Measurements from ENCODE around the gene POLR2J.
A peak's percentile ranks its signal among the peaks of the same experiment; 100 is the strongest.
"Not testable (repeated sequence)": the region's sequence is repeated elsewhere in the genome, so short reads cannot be mapped to it uniquely, and the experiment has no call there.

The POLR2J gene

DNA sequence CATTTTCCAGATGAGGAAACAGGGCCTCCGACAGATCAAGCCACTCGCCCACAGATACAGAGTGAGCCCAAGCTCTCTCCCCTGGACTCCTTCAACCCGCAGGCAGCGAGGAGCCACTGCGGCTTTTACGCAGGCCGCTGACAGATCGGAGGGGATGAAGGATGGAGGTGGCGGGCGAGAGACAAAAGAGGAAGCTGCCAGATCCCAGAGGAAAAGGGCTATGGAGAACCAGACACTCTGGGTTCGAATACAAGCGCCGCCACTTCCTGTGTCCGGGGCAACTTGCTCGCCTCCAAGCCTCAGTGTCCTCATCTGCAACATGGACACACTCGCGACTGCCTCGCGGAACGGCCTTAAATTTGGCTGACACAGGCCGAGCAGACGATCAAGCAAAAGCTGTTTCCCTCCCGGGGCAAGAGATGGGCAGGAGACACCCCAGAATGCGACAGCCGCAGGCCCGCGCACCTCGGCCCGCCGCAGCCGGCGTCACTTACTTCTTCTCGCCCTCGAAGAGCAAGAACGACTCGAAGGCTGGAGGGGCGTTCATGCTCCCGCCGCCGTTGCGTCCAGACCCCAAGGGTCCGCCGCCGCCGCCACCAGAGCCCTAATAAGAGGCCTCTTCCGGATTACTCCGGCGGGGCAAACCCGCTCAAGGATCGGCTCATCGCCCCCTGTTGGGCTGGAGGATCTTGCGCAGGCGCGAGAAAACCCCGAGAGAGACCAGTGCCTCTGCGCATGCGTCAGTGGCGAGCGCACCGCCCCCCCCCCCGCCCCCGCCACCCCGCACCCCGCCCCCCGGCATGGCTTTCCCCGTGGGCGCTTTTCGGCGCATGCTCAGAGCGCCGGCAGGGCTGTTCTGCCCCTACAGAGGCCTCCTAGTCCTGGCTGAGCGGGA, at the start of gene POLR2J:
Gene POLR2J, minus strand, starts transcription at position 609 of the 895 bp plus-strand sequence. Its CDS starts 62 bp downstream, at position 547.
- not testable (repeated sequence) for DNase-seq (ENCODE audit: low spot score)

DNA sequence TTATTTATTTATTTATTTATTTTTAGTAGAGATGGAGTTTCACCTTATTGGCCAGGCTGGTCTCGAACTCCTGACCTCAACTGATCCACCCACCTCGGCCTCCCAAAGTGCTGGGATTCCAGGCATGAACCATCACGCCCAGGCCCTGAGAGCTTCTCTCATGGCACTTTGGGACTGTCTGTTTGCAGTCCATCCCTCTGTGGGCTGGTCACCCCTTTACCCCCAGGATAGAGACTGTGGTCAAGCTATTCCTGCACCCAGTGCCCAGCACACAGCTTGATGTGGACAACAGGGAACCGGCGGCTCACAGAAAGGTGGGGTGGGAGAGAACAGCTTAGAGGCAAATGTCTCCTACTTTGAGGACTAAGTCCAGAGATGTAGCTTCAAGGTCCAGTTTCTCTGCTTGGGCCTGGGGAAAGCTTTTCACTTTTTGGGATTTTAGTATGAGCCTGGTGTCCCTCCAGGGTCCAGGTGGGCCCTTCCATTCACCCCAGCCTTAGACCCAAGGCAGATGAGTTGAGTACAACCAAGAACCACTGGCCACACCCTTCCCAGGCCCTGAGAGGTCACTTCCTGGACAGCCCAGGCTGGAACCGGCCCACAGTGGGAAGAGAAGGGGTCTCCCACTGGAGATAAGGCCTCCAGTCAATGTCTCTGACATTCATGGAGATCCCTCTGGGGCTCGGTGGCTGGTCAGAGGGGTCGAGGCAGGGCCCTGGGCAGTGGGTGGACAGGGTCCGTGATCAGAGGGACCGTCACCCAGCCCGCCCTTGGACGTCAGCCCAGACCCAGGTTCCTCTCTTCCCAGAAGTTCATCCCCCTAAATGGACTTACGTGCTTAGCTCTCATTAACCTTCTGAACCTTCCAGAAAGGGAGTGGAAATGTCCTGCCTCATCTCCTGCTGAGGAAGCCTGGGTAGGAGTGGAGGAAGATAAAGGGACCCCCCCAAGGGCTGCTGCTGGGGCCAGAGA, 49.4 kb upstream of the POLR2J start:
- not testable (repeated sequence) for DNase-seq (ENCODE audit: low spot score)

DNA sequence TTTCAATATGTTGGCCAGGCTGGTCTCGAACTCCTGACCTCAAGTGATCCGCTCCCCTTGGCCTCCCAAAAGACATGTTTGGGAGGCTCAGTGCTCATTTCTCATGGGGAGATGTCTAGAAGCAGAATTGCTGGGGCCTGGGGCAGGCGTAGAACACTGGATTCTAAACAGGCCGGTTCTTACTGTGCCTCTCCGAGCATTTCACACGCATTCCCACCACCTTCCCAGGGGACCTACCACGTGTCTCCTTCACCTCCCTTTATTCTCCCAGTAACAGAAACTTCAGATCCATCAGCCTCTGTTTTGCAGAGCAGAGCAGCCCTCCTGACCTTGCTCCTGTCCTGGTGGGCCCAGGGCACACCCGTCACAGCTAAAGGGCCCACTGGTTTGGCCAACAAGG, 48.5 kb upstream of the POLR2J start:
- DNase-seq (ENCODE audit: low spot score), result not testable (repeated sequence)

DNA sequence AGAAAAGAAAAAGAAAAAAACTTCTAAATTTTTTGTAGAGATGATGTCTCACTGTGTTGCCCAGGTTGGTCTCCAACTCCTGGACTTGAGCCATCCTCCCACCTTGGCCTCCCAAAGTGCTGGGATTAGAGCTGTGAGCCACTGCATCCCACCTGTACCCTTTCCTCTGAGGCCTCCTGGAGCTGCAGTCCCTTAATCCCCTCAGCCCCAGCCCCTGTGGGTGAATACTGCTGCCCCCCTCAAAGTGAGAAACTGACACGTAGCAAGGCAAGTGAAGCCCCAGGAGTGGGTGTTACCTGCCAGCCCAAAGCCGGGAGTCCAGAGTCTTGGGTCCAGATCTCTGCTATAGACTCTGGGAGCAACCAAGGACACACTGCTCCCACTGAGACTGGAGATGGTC, 46.1 kb upstream of the POLR2J start:
- not testable (repeated sequence) for DNase-seq (ENCODE audit: low spot score)

DNA sequence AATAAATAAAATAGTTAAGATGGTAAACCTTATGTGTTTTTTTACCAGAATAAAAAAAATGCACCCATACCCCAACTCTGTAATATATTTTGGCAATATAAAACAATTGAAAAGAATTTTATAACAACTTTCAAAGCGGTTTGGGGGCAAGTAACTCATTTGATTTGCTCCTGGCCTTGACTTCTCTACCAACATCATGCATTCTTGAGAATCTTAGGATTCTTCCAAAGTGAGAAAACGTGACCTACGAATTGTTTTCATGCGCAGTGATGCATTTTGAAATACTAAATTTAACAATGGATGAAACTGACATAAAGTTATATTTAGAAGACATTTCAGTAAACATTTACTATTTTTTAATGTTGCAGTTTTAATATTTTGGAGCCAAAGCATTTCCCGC, 42.1 kb upstream of the POLR2J start:
- DNase-seq (ENCODE audit: low spot score), result not testable (repeated sequence)

DNA sequence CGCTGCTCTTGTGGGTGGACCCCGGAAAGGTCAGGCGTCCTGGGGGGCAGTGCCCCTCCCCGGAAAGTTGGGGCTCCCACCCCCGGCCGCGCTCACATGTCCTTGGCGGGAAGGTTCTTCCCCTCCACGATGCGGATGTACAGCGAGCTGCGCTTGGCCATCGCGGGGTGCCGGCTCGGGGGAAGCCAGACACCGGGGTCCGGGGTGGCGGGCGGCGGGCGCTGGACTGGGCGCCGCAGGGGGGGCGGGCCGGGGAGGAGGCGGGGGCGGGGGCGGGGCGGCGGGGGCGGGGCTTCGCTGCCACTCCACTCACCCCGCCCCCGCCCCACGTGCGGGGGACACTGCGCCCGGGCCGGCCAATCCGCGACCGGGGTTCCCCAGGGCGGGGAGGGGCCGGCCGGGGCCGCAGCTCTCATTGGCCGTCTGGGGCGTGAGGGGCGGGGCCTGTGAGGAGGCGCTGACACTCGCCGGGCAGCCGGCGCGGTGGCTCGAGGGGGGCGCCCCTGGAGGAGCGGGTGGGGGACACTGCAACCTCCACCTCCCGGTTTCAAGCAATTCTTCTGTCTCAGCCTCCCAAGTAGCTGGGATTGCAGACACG, 38.9 kb upstream of the POLR2J start, which contains the start of gene RASA4B:
Gene RASA4B, minus strand, starts transcription at position 228 of the 598 bp plus-strand sequence. Its CDS starts 67 bp downstream, at position 161.
- peak; percentile 20 for DNase-seq (ENCODE audit: low spot score)

DNA sequence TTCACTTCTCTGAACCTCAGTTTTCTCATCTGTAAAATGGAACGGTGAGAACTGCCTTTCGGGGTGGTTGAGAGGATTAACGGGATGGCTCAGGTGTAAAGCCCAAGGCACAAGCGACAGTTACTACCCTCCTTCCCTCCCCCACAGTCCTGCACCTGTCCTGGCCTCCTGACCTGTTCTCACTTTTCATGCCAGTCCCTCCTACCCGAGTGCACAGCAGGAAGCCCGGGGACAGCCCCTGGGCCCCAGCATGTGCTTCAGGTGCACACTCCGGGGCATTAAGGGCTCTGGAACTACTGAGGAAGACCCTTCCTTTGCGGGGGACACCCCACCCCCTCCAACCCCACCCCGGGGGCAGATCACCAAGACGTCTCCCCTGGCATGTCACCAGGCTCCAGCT, 38.2 kb upstream of the POLR2J start:
- not testable (repeated sequence) for DNase-seq (ENCODE audit: low spot score)

DNA sequence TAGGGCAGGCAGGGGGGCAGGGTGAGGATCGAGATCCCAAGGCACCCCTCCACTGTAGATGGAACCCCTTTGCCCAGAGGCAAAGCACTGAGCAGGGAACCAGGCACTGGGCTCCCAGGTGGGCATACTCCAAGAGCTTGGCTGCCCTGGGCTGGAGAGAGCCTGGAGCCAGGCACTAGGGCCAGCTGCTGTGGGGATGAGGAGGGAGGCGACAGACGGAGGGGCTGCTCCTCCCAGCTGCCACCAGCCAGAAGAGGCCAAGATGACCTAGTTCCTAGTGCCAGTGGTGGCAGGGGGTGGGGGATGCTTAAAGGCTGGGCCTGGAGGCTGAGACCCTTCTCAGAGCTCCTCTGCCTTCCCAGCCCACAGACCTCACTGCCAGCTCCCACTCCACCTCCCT, 37.2 kb upstream of the POLR2J start:
- not testable (repeated sequence) for DNase-seq (ENCODE audit: low spot score)

DNA sequence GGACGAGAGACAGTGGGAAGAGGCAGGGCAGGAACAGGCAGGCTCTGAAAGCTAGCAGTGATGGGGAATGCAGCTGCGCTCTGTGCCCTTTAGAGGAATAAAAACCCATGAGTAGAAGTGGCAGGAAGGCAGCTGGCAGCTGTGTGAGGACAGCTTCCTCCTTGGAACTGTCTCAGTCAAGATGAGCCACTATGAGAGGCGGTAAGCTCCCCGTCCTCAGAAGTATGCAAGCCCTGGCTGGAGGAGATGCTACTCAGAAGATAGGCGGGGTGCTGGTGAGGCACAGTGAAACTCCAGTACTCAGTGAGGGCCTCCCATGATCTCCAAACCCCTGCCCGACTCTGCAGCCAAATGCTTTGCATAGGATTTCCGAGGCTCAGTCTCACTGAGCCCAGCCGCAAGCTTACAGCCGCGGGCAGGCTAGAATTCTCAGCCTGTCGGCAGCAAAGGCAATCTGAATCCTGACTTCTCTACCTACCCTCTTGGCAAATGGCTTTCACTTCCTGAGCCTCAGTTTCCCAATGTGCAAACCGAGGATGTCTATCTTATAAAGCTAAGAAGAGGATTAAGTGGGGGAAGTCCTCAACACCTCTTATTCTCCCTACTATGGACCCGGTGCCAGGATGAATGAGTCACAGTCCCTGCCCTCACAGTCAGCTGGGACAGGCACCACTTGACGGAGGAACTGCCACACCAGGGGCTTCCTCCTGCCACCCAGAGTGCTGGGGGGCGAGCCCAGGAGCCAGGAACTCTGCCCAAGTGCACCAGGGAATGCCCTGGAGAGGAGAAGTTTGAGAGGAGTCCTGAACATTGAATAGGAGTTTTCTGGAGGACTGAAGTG, 36.4 kb upstream of the POLR2J start:
- DNase-seq (ENCODE audit: low spot score), result not testable (repeated sequence)

DNA sequence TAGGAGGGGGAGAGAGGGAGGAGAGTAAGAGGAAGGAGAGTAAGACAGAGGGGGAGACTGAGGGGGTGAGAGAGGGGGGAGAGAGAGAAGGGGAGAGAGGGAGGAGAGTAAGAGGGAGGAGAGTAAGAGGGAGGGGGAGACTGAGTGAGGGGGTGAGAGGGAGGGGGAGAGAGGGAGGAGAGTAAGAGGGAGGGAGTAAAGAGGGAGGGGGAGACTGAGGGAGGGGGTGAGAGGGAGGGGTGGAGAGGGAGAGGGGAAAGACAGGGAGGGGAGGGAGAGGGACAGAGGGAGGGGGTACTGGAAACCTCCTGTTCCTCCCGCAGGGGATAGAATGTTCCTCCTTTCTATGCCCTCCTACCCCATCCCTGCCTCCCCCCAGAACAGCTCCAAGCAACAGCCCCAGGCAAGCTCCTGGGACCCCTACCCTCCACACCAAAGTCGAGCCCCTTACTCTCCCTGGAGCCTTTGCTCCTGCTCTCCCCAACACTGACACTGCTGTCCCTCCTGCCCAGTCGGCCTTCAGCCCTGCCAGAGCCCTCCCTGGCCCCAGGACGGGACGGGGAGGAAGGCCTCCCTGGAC, 34.0 kb upstream of the POLR2J start:
- DNase-seq (ENCODE audit: low spot score), result peak; percentile 92

DNA sequence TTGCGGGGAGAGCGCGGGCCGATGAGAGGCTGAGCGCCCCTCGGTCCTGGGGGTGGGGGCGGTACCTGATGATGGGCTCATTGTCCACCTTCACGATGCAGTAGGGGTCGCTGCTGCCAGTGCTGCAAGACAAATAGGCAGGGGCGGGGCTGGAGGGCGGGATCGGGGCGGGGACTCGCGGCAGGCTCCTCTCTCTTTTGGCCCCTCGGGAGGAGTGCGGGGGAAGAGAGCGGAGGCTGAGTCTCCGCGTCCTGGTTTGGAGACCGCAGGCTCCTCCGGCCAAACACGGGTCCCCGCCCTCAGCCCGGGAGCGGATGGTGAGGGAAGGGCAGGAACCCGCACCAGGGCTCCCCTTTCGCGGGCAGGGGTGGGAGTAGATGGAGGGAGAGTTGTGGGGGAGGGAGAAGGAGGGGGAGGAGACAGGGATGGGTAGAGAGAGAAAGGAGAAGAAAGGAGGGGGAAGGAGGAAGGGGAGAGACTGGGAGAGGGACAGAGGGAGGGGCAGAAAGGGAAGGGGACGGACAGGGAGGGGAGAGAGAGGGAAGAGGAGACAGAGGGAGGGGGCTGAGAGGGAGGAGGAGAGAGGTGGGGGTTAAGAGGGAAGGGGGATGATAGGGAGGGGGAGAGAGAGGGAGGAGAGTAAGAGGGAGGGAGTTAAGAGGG, 33.3 kb upstream of the POLR2J start:
- DNase-seq (ENCODE audit: low spot score), result not testable (repeated sequence)

DNA sequence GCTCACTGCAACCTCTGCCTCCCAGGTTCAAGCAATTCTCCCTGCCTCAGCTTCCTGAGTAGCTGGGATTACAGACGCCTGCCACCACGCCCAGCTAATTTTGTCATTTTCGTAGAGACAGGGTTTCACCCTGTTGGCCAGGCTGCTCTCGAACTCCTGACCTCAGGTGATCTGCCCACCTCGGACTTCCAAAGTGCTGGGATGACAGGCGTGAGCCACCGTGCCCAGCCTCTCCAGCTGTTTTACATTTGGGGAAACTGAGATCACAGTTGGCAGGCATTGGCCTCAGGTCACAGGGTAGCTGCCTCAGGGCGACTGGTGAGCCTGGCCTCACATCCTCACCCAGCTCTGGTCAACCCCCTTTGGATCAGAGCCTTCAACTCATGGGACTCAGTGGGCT, 31.9 kb upstream of the POLR2J start:
- DNase-seq (ENCODE audit: low spot score), result not testable (repeated sequence)

DNA sequence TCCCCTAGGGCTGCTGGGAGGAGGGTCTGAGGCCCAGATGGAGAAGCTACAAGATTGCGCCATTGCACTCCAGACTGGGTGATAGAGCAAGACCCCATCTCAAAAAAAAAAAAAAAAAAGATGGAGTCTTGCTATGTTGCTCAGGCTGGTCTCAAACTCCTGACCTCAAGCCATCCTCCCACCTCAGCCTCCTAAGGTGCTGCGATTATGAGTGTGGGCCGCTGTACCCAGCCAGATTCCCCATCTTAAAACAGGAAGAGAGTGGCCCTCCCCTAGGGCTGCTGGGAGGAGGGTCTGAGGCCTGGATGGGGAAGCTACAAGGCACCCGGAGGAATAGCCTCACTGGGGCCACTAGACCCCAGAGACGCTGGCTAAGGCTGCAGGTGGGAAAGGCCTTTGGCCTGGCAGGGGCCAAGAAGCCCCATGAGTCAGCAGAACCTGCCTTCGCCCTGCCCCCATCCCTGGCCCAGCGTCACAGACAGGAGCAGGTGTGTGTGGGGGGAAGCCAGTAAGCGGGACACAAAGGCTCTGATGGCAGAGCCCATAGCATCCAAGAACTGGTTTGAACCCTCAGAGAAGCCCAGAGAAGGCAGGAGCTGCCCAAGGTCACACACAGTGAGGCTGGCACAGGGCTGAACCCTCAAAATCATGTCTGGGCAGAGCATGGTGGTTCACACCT, 28.8 kb upstream of the POLR2J start:
- DNase-seq (ENCODE audit: low spot score), result not testable (repeated sequence)

DNA sequence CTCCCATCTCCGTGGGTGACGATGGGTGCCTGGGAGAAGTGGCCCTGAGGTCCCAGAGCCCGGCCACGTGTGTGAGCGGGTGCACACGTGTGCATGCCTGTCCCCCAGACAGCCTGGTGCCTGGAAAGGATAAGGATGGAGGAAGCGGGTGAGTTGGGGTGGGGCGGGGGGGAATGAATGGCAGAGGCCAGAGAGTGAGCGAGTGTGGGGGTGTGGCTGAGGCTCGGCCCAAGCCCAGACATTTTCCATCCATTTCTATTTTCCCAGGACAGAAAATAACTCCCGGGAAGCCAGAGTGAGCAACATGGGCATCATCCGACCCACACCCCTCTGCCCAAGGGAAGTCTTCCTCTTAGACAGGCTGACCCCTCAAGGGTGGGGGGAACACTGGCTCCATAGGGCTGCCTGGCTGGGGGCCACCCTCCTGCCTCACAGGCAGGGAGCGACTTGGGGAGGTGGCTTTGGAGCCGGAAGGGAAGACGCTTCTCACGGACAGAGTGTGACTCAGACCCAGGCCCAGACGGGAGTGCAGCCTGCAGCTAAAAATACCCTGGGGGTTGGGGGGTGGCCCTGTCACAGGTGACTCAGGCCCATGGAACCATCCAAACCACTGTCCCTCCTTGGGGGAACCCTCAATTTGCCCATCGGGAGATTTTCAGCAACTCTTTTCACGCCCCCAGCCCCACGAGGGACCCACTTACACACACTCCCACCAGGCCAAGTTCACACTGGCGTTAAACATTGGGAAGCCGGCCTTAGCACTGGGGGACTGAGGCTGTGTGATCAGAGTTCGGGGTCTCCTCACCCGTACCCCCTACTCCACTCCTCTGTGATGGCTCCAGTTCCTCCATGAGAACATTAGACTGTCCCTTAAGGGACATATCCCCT, 26.8 kb upstream of the POLR2J start:
- not testable (repeated sequence) for DNase-seq (ENCODE audit: low spot score)

DNA sequence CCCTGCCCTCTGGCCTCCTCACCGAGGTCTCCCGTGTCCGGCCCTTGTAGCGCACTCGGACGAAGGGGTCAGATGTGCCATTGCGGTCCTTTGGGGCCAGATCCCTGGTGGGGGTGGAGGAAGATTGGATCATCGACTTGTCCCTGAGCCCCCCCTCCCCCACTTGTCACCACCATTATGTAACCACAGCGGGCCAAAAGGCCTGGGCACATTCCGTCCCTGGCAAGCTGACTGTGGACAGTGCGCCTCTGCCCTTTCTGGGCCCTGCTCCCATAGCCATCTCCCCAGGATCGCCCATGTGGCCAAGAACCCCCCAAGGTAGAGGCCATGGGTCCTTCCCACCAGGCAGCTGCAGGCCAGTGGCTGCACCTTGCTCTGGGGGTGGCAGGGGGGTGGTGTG, 24.4 kb upstream of the POLR2J start:
- DNase-seq (ENCODE audit: low spot score), result not testable (repeated sequence)

DNA sequence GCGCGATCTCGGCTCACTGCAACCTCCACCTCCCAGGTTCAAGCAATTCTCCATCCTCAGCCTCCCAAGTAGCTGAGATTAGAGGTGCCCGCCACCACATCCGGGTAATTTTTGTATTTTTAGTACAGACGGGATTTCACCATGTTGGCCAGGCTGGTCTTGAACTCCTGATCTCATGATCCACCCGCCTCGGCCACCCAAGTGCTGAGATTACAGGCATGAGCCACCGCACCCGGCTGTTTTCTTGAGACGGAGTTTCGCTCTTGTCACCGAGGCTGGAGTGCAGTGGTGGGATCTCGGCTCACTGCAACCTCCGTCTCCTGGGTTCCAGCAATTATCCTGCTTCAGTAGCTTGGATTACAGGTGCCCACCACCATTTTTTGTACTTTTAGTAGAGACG, 19.6 kb upstream of the POLR2J start:
- not testable (repeated sequence) for DNase-seq (ENCODE audit: low spot score)

DNA sequence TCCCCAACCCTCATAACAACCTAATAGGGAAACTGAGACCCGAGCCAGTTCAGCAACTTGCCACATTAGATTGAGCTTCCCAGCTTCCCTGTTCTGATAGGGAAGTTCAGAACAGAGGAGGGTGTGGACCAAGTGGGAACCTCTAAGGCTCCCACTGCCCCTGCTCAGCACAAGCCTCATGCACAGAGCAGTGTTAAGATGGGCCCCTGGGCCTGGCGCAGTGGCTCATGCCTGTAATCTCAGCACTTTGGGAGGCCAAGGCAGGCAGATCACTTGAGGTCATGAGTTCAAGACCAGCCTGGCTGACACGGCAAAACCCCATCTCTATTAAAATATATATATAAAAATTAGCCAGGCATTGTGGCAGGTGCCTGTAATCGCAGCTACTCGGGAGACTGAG, 18.6 kb upstream of the POLR2J start:
- not testable (repeated sequence) for DNase-seq (ENCODE audit: low spot score)

DNA sequence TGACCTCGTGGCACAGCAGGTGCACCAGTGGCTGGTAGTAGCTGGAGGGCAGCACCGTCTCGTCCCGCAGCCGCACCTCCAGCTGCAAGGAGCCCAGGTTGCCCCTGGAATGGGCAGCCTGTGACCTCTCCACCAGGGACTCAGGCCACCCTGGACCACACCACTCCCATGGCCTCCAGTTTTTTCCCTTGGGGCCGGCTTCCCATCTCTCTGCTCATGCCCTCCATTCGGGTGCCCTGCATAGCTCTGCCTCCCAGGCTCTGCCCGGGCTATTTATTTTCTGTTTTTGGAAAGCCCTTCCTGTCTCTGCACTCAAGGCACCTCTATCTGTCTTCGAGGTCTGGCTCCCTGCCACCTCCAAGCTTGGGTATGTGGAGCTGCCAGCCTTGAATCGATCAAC, 18.1 kb upstream of the POLR2J start:
- DNase-seq (ENCODE audit: low spot score), result not testable (repeated sequence)
